Activated T-helper 1 cell treated with Interleukin-2 at 50 U/mL for 16 hours (primary cell): Measurements from ENCODE around the gene LHX5.

Experiments used
- DNase-seq: peaks from one replicate; pipeline ENCODE4 v3.0.0-alpha.2; 2020; ENCODE audit warnings: low read depth

The LHX5 gene

DNA sequence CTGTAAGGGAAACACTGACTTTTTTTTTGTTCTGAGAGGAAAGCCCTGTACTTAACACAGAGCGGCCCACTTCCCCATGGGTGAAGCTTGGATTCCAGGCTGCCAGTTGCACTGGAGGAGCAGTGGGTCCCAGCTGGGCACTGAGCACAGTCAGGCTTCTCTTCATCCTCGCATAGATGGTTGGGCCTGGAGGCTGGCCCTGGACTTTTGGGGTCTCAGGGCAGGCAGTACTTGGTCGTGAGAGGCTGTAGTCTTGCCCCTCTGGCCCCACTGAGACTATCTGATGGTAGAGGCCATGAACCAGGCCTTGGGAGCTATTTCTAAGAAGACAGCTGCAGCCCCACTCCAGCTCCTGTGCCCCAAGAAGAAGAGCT is 6.2 kb upstream of the LHX5 start:
- DNase-seq = no peak

DNA sequence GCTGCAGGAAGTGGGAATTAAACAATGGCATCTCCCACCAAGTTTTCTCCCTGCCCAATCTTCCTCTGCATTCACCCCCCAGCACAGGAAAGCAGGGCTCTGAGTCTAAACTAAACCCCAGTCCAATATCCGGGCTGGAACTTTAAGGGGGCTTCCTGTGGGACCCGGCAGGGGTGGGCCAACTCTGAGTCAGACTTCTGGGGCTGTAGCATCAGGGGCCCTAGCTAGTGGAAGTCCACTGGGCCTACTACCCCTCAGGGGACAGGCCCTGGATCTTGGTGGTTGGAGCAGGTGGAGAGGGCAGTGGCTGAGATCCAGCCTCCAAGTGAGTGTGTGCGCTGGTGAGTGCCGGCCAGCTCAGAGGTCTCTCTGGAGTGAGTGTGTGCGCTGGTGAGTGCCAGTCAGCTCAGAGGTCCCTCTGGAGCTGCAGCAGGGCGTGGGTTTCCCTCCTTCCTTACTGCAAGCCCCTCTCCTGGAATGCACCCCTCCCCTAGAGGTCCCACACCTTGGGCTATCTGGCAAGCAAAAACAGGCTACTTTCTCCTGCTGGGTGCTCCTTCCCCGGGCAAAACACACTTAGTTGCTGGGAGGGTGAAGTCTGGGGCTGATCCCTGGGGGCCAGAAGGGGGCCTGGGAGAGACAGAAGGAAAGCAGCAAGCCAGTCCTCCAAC is 5.6 kb upstream of the LHX5 start:
- DNase-seq = no peak

DNA sequence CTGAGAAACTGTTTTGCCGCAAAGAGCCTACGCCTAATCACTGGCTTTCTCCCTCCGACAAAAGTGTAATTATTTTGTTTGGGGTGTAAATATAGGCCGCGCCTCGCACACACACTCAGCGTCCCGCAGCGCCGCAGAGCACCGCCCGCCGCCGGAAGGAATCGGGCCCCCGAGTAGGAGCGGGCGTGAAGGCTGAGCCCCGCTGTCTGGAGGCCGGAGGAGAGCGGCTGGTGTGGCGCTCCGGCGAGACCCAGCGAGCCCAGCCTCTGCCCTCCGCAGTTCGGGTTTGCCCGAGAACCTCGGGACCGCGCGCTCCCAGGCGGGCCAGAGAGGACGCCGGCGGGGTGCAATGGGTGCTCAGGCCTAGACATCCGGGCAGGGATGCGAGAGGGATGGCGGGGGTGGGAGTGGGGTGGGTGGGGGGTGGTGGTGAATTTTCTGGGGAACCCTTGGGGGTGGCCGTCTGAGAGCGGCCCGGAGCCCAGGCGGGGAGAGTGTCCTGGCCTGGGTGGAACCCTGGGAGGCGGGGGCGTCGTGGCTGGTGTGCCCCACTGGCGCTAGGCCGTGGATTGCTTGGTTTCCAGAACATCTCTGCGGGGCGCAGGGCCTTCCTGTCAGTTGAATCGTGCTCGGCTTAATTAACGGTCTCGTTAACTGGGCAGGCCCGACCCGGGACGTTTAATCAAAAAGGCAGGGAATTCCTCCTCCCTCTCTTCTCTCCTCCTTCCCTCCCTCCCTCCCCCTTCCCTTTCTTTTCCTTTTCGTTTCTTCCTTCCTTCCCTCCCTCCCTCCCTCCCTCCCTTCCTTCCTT is 4.7 kb upstream of the LHX5 start:
- DNase-seq = no peak

DNA sequence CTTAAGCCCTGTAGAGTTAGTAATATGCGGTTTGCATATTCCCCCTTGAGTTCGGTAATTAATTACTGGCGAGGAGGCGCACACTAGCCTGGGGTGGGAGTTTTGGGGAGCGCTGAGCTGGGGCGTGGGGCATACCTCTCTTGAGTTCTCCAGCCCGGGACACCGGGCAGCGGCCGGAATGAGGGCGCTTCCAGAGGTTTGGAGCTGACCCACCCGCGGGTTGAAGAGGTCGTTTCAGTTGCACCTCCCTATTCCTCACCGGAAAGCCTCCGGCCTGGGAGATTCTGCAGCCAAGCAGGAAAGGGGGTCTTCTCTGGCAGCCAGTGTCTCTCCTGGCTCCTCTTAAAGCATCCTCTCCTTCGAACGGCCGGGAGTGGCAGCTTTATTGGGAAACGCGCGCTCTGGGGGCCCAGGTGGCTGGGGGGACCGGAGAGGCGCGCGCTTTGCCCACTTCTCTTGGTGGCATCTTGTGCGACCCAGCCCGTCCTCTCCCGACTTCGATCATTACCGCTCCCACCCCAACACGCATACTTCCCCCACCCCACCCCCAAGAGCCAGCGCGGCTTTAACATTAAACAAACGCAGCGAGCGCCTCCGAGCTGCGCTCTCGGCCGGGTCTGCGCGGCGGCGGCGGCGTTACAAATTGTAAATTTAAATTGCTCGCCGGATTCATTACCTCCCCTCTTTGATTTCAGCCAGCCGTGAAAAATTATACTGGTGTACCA is 3.9 kb upstream of the LHX5 start:
- DNase-seq = no peak

DNA sequence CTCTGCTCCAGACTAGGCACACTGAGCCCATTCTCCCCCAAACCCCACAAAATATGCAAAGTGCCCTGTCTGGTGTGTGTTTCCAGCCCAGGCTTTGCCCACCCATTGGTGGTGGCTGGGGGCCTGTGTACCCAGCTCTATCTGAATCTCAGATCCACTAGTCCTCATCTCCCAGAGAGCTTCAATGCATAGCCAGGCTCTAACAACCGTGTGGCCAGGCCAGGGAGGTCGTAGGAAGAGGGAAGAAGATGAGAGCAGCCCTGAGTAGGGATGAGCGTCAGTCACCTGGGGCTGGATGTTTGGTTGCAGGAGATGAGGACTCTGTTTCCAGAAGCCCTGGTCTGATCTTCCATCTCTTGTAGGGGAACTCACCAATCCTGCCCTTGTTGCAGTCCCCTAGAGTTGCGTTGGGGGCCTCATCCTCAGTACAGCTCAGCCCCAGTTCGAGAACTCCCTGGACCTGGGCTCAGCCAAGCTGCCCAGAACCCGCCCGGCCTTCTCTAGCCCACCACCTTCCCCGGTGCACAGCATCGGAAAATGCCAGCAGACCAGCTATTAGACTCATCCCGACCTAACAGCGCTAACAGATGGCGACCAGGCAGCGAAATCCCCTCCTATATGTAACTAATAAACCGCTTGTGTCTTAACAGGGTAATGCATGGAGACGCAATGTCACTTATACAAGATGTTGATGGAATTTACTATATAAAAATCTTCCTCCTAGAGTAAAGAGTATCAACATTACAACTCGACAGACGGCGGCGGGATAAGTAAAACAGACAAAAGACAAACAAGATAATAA is 3.2 kb upstream of the LHX5 start:
- no peak for DNase-seq

DNA sequence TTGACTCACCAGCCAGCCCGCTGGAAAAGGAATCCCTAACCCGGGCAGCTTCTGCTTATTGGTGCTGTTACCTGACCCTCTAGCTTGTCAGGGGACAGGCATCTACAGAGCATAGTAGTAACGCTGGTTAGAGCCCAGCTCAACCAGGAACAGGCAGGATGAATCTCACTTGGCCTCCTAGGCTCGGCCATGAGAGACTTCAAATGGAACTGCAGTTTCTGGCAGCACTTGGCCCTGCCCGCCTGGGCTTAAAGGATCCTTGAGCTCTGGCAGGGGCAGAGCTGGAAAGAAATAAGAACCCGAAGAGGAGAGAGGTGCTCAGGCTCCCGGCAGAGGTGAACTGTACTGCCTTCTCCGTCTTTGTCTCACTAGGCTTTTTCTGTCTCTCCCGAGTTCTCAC is 2.3 kb upstream of the LHX5 start:
- DNase-seq = no peak

DNA sequence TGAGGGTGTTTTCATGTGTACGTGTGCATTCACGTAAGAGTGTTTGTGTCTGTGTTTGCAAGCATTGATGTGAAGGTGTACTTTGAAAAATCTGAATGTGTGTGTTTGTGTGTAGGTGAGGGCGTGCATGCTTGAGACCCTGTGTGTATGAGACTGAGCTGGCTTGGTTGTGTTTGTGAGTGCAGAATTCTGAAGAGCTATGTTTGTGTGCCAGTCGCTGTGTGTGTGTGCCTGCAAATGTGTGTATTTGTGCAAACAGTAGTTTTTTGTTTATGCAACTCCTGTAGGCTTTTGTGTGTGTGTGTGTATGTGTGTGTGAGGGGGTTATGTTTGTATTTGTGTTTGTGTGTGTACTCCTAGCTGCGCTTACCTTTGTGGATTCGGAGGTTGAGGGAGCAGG is 1.7 kb upstream of the LHX5 start:
- no peak for DNase-seq

DNA sequence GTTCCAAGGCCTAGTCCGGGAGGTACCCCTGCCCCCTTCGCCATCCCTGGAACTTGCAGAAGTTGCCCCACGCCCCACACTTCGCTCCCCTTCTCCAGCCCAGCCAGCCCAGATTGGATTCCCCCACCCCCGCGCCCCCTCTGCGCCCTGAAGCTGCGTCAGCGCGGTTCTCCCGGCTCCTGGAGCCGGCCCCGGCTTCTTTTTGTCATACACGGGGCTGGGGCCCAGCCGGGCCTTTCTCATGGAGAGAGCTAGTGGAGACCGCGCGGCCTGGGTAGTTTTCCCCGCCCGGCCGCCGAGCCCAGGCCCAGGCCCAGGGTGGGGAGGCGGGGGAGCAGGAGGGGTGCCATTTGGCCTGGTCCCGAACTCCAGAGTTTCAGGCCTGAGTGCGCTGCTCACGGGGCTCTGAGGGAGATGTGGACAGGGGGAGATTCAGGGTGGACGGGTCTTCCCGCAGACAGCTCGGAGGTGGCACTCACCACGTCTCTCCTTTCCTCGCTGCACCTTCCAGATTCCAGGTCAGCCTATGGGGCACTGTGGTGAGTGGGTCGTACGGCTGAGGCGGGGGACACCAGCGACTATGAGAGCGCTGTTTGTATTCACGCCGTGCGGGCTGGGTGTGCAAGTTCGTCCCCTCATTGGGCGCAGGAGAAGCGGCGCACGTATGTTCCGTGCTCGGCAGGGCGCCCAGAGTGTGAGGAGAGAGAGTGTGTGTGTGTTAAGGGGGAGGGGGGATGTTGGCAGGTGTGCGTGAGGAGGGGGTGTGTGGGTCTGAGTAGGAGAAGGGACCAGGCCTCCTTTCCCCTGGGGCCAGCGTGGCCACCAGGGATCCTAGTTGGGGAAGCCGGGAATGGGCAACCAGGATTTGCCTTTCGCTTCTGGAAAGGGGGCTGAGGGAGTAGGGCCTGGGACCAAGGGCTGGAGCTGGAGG is 785 bp upstream of the LHX5 start:
- DNase-seq = no peak

DNA sequence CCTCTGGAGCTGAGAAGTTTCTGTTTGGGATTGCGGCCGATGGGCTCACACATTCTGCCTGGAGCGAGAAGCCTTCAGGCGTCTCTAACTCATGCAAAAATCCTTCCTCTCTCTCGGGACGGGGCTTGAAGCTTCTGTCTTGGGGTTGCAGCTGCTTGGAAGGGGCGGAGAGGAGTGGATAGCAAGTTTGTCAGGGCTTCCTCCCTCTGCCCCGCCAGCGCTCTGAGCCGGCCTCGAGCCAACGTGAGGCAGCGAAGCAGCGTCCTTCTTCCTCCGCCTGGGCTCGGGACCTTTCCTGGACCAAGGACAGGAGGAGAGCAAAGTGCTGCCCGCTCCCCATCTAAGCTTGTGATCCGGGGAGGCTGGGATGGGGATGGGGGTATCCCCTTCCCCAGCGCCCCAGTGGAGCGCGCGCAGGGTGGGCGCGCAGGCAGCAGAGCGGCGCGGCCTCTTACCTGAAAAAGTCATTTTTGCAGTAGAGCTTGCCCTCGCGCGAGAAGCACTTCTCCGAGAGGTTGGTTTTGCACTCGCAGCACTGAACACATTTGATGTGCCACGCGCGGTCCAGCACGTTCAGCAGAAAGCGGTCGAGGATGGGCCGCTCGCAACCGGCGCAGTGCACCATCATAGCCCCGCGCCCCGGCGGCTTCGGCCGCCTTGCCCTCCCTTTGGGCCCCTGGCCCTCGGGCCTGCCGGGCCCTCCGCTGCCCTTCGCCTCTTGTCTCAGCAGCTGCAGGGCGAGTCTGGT is 626 bp downstream of the LHX5 start:
- DNase-seq = no peak

DNA sequence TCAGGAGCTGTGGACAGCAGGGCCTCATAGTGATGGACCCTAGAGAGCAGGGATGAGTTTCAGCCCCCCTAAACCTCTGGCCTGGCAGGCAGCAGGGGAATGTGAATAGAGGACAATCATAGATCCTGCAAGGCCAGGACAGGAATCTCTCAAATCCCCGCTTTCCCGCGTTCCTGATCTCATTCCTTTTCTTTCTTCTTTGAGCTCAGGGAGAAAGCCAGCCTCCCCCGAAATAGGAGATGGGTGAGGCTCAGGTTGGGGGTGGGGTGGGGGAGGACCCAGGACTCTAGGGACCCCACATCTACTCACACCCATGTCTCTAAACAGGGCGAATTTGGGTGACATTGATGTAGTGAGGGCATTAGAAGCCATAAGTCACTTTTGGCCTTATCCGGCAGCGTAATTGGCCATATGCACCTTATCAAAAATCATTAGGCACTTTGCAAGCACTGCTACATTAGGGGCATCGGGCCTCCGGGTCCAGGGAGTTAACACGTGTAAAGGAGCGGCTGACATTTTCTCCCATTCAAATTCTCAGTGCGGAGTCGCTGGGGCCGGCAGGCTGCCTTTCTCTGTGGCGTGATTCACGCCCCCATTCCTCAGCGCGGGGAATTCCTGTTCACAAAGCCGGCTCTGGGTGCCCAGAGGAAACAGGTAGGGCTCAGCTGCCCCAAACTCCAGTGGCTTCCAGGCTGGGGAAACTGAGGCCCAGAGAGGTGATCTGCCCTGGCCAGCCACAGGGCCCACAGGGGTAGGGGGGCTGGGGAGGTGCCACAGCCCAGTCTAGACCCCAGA is 1.5 kb downstream of the LHX5 start:
- no peak for DNase-seq

DNA sequence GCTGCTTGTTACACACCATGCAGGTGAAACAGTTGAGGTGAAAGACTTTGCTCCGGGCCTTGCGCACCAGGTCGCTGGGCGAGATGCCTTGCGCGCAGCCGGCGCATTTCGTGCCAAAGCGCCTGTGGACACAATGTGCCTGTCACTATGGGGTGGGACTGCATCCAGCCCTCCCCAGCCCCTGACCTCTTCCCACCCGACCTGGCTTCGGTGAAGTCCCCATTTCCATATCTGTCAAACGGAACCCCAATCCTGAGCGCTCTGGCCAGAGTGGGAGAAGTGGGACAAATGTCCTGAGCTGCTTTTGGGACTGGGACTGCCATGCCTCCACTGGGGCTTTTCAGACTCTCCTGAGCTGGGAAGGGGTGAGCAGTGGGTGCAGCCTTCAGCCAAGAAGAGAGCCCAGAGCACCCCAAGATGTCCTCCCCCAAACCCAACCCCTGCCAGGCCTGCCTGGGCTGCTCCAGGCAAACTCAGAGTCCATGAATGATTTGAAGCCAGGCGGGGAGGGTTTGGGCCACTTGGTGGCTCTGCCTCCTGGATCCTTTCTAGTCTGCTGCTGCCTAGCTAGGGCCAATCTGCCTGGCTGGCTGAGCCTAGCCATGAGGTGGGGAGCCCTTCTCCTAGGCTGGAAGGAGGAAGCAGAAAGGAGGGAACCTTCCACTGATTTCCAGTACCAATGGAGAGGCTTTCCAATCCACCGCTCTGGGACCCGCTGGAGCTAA is 2.3 kb downstream of the LHX5 start:
- no peak for DNase-seq

DNA sequence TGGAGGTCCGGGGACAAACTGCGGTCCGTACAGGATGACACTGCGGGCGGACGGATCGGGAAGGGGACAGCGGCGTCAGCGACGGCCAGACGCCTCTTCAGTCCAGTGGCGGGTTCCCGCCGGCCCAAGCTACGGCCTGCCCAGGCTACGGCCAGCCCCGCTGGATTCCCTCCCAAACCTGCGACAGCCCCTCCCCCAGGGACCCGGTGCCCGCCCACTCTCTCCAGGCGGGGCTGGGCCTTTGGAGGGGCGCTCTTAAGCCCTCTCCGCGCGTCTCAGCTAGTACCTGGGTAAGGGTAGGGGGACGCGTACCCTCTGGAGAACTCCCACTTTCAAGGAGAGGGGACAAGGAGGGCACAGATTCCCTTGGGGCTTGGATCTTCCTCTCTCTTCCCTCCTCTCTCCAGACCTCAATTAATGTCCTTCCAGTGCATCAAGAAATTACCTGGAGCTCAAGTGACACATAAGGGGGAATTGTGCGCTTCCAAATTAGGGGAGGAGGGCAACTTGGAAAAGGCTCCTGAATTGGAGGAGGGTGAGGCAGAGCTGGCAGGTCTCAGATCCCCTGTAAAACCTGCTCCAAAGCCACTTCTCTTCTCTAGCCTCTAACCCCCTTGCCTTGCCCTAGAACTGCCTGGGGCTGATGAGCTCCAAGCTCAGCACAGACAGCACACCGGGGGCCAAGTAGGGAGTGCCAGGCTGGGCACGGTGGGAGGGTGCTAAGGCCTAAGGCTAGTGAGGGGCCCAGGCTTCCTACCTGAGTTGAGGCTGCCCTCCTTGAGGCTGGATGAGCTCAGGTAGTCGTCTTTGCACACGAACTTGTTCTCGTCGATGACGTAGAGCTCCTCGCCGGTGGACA is 3.1 kb downstream of the LHX5 start:
- no peak for DNase-seq

DNA sequence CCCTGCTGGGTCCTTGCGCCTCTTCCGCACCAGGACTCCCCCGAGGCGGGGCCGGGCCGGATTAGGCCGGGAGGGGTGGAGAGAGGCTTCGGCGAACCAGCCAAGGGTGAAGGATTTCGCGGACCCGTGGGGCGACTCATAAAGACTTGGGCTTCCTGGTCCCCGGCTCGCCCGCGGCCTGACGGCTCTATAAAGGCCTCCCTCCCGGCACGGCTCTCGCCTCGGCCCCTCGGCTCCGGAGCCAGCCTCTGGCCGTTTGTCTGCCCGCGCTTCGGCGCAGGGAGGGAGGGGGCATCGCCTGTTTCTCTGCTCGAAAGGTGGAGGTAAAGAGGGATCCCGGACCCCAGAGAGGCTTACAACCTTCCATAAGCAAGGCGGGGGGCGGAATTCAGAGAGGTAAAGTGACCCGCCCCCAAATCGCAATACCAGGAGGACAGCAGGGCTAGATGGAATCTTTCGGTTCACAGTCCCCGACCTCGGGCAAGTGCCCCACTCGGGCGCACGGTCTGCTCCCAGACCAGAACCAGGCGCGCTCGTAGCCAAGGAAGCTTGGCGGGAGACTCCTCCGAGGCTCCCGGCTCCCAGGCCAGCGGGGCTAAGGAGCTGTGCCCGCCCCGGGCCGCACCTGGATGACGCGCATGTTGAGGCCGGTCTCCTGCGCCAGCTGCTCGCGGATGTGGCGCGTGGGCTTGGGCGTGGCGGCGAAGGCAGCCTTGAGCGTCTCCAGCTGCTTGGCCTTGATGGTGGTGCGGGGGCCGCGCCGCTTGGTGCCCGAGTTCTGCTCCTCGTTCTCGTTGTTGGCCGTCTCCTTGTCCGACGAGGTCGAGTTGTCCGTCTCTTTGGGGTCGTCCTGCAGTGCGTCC is 3.9 kb downstream of the LHX5 start:
- DNase-seq = no peak

DNA sequence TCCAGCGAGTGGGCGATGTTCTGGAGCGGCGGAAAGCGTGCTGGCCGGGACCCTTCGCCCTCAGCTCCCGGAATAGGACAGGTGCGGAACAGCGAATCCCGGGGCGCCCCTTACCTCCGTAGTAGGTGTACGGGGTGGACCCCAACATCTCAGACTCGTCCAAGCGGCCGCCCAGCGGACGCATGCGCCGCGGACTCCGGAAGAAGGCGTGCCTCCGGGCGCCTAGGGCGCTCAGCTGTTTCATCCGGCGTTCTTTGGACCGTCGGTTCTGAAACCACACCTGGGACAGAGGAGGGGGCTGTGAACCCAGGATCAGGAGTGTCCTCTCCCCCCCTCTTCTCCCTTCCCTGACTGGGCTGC is 4.5 kb downstream of the LHX5 start:
- no peak for DNase-seq

DNA sequence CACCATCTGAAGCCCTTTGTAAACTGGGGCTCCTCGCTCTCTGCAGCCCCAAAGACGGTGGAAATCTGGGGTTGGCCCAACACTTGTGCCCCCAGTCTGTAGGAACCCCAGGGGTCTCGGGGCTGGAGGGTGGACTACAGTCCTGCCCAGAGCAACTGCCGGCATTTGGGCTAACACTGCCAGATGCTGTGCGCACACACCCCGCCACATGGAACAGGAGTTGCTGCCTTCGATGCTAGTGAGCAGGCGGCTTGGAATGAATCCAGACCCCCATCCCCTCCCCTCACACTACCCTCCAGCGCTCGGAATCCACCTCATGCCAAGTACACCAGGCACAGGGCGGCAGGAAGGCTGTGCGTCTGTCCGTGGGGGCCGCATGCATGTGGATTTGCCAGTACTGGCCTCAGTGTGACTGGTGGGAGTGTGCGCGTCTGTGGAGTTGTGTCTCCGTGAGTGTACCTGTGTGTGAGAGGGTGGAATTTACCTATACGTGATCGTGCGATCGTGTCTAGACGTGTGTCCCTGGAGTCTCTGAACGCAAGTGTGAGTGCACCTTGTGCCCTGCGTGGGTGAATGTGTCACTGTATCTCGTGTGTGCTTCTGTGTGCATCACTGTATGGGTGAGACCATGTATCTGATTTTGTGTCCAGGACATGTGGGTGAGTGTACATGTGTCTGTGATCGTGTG is 5.1 kb downstream of the LHX5 start:
- DNase-seq = no peak

DNA sequence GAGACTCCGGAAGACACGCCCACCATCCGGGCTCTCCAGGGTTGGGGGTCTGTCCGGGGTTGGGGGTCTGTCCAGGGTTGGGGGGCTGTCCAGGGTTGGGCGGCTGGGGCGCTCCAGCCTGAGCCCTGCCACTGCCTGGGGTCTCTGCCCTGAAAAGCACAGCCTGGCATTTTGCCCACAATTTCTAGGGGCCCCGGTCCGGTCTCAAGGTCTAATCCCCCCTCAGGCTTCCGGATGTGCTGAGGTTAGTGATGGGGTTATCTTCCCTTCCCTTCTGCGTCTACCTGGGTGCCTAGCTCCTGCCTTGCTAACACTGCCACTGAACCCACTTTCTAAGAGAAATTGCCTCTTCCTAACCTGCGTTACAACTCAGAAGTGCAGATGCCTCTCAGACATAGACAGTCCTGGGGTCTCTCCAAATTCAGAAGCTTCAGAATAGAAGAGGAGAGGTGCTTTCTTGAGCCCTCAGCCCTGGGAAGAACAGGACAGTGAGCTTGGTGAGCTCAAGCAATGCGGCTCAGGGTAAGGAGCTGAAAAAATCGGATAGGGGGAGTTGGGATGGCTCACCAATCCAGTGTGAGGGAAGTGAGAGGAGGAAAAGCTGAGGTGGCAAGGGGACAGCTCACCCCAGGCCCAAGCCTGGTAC is 5.7 kb downstream of the LHX5 start:
- no peak for DNase-seq
